HS-27A (cell line): Measurements from ENCODE around the gene ORM2.
A peak's percentile ranks its signal among the peaks of the same experiment; 100 is the strongest.
"Not testable (repeated sequence)": the region's sequence is repeated elsewhere in the genome, so short reads cannot be mapped to it uniquely, and the experiment has no call there.

Experiments
- DNase-seq: peaks from one replicate; pipeline ENCODE4 v3.0.0-alpha.2; 2012; ENCODE audit warnings: low read depth, missing footprints

The ORM2 gene

DNA sequence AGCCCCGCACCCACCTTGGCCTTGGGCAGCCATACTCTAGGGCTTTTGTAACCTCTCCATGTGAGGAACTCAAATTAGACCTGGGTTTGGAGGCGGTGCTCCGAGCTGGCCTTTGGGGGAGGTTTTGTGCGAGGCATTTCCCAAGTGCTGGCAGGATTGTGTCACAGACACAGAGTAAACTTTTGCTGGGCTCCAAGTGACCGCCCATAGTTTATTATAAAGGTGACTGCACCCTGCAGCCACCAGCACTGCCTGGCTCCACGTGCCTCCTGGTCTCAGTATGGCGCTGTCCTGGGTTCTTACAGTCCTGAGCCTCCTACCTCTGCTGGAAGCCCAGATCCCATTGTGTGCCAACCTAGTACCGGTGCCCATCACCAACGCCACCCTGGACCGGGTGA is at the start of gene ORM2:
TSS of gene ORM2 (plus strand) at position 245 of the 398 bp plus-strand sequence. CDS start at position 281, 36 bp downstream.
- not testable (repeated sequence) for DNase-seq

DNA sequence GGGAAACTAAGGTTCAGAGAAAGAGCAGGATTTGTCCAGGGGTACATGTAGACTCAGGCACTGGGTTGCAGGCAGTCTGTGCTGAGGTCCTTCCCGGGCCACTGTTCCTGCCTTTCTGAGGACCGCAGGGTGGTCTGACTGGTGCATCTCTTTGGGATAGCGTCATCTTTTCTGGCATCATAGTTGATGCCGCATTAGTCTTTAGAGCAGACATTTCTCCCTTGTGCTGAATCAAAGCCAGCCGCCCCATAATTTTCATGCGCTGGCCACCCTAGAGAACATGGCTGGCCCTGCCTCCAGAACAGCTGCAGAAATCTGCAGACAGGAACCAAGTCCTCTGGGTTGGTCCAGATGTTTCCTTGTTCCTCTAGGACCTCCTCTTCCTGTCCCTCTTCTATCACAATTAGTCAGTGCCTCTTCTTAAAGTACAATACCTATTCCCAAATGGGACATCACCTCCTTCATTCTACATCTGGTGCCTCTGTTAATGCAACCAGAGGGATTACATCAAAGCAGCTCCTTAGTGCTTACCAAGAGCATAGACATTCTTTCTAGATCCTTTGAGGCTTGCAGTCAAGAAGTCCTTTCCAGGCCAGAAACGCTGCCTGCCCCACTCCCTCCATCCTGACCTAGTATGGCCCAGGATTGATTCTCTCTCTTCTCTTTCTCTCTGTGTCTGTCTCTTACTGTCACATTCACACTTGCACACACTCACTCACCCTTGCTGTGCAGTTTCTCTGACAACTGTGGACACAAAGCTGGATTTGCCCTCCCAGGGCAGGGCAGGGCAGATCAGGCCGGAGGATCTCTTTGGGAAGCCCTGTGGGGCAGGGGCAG is 48.8 kb upstream of the ORM2 start:
- DNase-seq, result no peak

DNA sequence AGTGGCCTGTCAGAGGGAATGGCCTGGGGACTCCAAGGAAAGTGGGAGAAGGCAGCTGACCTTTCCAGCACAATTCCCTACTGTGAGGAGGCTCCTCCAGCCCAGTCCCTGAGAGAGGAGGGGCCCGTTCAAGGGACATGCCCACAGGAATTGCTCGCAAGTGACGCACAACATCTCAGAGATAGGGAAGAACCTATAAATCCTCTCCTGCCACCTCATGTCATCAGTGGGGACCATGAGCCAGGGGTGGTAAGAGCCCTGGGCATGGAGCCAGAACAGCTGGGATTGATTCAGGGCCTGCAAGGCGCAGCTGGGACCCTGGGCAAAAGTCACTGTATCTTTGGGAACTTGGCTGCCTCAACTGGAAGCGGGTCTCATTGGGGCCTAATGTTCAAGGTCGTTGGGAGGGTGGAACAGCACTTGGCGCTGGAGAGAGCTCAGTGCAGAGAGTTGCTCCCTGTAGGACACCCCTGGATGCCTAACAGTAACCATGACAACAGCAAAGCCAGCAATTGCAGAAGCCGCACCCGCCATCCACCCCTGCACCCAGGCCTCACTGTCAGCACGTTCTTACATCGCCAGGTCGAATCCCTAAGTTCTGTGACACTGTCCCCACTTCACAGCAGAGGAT is 48.1 kb upstream of the ORM2 start:
- DNase-seq, result no peak

DNA sequence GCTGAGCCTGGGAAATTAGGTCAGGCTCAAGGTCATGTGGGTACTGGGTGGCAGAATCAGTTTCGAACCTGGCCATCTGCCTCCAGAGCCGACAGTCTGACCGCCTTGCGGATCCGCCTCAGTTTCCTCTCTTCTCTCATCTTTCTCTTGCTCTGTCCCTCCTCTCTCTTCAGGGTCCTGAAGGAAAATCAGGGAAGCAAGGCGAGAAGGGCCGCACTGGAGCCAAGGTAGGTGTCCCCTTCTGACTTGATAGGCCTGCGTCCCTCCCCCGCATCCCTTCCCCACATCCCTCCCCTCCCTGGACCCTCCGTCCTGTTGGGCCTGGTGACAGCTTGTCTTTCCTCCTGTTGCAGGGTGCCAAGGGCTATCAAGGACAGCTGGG is 47.6 kb upstream of the ORM2 start:
- DNase-seq, result no peak

DNA sequence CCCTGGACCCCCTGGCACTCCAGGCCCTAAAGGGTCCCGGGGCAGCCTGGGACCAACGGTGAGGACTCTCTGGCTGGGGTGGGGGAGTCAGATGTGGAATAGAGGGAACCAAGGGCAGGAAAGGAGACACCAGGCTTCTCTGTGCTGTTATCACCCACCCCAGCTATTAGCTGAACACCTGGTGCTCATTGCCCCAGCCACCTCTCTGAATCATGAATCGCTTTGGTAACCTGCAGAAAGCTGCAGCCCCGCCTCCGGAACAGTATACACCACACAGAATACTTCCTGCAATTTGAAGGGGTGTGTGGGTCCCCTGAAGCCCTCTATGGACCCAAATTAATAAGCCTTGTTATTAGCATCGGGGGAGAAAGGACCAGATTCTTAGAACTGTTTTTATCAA is 47.2 kb upstream of the ORM2 start:
- DNase-seq, result no peak

DNA sequence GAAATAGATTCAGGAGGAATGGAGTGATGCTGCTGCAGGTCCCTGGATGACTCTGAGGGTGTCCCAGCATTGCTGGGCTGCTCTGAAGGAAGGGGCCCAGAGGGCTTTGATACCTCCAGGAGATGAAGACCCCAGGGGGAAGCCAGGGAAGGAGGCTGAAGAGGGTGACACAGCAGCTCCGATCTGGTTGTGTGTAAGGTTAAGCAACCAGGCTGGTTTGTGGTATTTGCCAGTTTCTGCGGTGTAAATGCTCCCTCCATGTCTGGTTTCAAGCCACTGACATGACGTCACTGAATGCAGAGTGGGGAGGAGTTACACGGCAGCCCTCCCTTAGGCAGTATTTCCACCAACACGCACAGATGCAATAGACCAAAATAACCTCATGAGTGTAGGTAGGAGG is 46.7 kb upstream of the ORM2 start:
- no peak for DNase-seq

DNA sequence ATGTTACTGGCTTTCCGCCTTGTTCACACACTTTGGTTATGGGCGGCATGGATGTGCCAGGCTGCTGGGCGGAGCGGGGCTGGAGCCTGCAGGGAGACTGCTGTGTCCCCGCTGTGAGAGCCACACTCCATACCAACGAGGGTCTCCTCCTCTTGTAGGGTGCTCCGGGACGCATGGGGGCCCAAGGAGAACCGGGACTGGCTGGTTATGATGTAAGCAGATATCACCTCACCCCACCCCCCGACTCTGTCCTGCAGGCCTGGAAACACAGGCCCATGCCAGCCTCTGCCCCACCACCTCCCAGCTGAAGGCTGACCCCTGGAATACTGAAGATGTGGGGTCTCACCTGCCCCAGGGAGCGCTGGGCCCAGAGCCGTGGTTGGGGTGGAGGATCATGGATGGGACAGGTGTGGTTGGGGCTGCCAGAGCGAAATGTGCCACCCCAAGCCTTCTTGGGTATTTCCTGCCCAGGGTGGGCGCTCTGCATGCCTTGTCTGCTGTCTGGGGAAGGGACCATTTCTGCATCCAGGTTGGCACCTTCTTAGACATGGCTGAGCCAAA is 46.0 kb upstream of the ORM2 start:
- DNase-seq, result no peak

DNA sequence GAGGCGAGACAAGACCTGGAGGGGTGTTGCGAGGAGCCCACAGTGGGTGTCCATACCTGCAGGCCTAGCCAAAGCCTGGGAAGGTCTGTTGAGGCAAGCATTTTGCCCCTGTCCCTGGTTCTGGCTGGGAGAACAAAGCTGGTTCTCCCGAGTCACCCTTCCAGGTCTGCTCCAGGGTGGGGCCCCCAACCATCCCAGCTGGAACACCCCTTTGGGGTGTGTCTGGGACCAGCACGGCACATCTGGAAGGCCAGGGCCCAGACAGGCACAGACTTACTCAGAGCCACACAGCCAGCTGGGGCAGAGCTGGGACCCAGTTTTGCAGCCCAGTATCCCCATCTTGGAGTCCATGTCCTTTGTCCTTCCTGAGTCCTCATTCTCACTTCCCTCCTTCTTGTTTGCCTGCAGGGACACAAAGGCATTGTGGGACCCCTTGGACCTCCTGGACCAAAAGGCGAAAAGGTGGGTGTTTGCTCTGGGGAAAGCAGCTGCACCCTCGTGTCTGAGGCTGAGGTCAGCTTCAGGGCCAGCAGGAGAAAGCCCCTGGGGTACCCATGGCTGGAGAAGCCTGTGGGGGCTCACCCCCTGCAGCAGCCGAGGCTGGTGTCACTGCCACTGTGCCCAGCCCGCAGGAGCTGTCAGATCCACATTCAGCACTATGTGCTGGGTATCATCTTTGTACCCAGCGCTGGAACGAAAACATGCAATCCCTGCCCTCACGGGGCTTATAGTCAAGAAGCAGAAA is 45.2 kb upstream of the ORM2 start:
- DNase-seq, result no peak

DNA sequence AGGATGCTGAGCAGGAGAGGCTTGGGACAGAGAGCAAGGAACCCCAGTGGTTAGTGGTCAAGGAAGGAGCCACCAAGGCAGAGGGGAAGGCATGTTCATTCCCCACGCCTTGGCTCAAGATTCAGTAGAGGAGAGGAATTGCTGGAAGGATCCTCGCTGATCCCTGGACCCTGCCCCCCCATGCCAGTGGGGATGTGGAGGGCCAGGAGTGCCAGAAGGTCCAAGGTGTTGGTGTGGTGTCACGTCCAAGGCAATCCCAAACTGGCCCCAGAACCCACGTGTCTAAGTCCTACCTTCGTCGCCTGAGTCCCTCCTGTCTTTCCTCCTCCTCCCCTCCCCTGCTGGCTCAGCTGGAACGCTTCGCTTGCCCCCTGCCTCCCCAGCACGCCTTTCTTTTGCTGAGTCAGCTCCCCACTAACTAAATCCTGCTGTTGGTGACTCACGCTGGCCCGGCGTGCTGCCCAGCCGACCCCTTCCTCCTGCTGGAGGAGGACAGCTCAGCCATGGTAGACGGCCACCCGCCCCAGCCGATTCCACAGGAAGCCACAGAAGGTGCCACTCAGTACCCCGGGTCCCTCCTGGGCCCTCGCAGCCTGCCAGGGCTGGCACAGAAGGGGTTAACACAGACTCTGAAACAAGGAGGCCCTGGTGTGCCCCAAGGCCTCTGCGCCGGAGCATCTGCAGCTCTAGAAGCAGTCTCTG is 44.4 kb upstream of the ORM2 start:
- peak; percentile 43 for DNase-seq

DNA sequence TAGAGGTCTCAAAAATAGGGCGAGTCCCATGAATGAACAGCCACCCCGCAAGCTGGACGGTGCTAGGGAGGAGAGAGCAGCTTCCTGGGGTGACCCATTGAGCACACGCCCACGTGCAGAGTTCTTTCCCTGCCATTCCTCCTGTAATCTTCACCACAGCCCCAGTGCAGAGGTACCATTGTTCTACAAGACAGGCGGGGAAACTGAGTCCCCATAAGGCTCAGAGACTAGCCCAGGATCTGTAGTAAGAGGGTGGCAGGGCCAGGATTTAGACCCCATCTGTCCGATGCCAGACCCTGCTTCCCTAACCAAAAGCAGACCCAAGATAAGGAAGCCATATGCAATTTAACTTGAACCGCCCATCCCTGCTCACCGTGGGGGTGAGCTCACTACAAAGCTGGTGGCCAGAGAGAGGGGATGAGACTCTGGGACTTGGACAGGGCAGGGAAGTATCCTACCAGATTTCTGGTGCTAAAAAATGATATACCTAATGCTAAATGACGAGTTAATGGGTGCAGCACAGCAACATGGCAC is 43.5 kb upstream of the ORM2 start:
- DNase-seq, result no peak

DNA sequence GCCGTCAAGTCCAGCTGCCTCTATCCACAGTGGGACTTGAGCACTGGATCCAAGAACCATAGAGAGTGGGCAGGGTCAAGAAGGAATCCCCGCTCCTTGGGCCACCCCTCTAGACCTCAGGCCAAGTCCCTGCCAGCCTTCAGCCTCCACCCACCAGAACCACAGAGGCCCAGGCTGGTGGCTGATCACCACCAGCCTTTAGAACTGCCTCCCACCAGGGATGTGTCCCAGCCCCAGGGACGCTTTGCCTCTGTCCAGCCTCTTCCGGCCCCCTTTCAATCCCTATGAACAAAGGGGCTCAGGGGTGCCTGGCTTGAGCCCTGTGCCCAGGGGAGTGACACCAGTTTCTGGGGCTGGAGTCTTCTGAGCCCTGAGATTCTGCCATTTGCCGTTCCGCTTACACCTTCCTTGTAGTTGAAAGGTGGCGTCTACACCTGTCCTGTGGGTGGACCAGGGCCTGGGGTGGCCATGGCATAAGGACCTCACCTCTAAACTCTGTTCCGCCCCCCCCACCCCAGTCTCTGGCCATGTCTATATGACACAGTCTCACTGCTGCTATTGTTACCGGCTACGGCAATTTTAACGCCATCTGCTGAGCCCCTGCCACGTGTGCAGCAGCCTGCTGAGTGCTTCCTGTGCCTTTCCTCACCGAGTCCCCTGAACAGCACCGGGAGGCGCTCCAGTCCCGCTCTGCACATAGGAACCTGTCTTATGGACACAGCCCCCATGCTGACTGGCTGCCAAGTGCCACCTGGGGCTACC is 42.5 kb upstream of the ORM2 start:
- DNase-seq, result no peak

DNA sequence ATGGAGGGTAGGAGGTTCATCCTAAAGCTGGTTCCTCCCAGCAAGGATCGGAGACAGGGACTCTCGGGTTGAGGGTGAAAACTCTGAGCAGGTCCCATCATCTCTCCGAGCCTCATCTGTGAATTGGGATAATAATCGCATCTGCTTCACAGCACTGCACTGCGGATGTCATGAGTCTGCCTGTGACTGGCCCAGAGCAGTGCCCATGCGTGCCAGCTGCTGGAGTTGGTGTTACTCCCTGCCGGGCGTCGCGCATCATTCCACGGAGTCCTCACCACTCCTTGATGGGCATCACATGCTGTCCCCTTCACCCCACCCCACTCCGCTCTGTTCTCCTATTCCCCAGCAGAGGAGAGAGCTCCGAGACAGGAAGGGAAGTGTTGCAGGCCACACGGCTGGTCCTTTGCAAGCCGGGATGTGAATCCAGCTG is 41.9 kb upstream of the ORM2 start:
- DNase-seq, result no peak

DNA sequence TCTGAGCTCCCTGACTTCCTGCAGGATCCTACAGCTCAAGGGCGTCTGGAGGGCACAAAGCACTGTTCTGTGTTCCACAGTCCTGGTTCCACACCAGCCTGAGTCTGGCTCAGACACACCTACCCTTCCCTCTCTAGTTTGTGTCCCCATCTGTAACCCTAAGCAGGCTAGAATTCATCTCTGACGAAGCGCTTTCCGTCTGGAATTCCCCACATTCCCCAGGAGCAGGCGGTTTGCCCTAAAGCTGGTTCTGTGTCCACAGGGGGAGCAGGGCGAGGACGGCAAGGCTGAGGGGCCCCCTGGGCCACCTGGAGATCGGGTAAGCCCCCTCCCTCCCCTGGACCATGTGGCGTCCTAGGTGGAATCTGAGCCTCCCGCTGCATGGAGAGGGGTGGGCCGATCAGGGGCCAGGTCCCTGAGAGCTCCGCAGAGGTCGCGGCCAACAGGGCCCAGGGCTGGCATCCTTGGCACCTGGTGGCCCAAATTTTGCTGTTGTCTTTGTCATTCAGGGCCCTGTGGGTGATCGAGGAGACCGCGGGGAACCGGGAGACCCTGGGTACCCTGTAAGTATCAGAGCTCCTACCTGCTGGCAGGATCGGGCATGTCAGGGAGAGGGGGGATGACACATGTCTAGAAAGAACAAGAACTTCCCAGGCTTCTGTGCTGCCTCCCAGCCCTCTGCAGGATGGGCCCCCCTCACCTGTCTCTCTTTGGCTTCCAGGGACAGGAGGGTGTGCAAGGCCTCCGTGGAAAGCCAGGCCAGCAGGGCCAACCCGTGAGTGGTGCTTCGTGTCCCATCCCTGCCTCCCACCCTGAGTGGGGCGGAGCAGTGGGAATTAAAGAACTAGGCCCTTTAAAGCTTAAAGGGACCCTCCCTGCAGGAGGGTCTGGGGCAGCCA is 41.2 kb upstream of the ORM2 start:
- DNase-seq, result no peak

DNA sequence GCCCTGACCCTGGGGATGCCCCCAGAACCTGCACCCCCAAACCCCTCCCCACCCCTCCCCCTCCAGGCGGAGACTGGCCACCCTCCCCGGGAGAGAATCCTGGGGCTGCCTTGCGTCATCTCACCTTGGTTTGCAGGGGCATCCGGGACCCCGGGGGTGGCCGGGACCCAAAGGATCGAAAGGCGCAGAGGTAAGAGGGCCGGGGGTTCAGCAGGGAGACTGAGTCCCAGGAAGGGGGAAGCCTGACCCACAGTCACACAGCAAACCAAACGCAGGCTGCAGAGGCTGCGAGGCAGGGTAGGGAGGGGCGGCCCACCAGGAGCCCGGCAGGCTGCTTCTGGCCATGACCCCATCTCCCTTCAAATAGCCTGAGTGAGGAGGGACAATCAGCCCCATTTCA is 40.6 kb upstream of the ORM2 start:
- DNase-seq, result no peak

DNA sequence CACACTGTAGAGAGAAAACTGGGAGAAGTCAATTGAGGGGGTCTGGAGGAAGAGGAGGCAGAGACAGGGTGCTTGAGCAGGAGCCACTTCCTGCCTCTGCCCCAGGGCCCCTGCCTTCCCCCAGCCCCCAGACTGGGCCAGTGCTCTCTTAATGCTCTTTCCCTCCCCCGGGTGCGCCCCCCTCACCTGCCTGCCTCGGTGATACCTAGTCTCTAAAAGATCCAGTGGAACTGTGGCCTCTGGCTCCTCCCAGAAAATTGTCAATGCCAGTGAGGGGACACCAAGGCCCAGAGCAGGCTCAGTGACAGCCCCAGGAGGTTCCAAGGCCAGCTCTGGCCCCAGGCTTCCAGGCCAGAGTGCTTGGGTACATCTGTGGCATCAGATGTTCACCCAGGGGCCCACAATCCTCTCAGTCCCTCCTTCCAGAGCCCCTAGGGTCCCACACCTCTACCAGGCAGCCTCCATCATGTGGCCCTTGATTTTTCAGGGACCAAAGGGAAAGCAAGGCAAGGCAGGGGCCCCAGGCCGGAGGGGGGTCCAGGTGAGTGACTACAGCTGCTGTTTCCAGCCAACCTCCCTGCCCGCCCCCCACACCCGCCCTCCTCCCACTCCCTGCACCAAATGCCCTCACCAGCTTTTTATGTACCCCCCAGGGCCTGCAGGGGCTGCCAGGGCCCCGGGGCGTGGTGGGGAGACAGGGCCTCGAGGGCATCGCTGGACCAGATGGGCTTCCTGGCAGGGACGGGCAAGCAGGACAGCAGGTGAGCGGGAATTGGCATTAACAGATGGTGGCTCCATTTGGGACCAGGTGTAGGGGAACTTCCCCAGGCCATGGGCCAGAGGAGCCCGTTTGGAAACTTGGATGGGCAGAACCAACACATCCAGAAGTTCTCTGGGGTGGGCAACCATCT is 39.8 kb upstream of the ORM2 start:
- DNase-seq, result no peak

DNA sequence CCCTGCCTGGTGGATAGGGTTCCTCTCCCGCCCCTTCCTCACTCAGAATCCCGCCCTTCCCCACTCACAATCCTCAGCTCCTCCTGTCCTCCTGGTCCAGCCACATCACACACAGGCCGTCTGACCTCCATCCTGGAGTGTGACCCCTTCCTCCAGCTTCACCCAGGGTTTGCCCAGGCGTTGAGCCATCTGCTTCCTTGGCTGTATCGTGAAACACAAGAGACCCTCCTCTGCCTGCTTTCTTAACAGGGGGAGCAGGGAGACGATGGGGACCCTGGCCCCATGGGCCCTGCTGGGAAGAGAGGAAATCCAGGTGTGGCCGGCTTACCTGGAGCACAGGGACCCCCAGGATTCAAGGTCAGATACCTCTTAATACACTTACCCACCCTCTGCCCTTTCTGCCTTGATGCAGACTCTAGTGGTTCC is 39.1 kb upstream of the ORM2 start:
- DNase-seq, result no peak

DNA sequence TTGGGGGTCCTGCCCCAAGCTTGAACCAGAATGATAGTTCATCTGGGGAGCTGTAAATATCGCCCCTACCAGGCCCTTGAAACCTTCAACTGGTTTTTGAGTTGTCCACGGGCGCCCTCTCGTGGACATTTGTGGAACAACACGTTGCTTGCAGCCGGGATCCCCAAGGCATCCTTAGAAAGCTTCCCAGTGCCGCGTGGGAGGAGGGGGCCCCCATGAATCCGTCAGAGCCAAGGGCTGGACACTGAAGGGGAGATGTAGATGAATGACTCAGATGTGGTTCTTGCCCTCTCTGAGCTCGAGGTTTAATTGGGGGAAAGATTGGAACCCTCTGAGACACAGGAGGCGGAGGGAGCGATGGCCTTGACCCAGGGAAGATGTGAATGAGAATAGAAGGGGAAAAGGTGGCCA is 38.6 kb upstream of the ORM2 start:
- peak; percentile 24 for DNase-seq

DNA sequence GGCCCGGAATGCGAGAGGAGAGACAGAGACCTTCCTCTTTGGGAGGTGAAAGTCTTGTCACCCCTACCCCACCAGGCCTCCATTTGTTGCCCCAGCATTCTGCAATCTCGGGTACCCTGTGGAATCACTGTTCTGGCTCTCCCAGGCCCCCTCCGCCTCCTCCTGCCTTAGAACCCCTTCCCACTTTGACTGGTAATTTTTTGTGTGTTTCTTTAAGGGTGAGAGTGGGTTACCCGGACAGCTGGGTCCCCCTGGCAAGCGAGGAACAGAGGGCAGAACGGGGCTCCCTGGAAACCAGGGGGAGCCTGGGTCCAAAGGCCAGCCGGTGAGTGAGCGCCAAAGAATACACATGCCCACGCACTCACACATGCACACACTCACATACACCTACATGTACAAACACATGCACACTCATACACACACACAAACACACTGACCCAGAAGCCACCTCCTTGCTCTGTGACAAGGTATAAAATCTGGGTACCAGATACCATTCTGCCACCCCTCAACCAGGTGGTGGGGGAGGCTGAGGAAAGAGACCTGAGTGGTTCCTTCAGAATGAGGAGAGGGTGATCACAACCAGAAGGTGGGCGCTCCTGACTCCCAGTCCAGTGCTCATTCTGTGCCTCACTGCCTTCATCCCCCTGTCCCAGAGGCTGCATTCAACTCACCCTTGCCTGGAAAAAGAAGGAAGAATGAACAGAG is 37.6 kb upstream of the ORM2 start:
- no peak for DNase-seq
